HG03095 (cell line): ENCODE data around the gene MRGPRX4.
"Not testable (repeated sequence)": the region's sequence is repeated elsewhere in the genome, so short reads cannot be mapped to it uniquely, and the experiment has no call there.

Source experiments
- ATAC-seq: cut with Tn5 transposase; IDR thresholded peaks from one replicate; pipeline ENCODE4 v1.9.1; 2021; ENCODE audit warnings: moderate library complexity; ENCODE audit not compliant: unreplicated experiment

MRGPRX4 gene

GRCh38 chr11:18172666-18173065 lies at the start of gene MRGPRX4:
TSS of gene MRGPRX4 (plus strand) at chr11:18172837. CDS start at chr11:18173257, 420 bp downstream.
- no peak for ATAC-seq

- ATAC-seq, result not testable (repeated sequence)
Measured at GRCh38 chr11:18131115-18131514, 41.5 kb upstream of the MRGPRX4 start.

DNA sequence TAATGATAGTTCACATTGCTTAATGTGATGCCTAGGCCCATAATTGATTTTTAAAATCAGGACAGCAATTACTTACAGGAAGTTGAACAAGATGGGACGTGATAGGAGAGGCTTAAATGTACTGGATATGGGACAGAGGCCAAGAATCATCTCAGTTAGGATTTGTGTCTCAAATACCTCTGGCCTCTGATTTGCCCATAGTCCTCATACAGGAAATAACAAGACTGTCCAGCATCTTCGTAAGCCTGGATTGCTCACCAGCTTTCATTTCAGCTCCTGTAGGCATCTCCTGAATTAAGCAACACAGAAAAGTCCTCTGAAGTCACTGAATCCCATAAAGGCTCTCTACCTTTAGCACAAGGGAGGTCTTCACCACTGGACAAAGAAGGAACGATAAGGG lies 40.3 kb upstream of the MRGPRX4 start, which contains the start of gene MRGPRX3:
MRGPRX3 (plus strand) TSS at position 231 of the 400 bp plus-strand sequence. CDS start 4,632 bp downstream, outside the sequence.
- ATAC-seq, result no peak

- ATAC-seq, result no peak
Measured at GRCh38 chr11:18135308-18135707, 37.3 kb upstream of the MRGPRX4 start.

DNA sequence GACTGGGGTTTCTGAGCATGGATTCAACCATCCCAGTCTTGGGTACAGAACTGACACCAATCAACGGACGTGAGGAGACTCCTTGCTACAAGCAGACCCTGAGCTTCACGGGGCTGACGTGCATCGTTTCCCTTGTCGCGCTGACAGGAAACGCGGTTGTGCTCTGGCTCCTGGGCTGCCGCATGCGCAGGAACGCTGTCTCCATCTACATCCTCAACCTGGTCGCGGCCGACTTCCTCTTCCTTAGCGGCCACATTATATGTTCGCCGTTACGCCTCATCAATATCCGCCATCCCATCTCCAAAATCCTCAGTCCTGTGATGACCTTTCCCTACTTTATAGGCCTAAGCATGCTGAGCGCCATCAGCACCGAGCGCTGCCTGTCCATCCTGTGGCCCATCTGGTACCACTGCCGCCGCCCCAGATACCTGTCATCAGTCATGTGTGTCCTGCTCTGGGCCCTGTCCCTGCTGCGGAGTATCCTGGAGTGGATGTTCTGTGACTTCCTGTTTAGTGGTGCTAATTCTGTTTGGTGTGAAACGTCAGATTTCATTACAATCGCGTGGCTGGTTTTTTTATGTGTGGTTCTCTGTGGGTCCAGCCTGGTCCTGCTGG lies 35.3 kb upstream of the MRGPRX4 start:
- no peak for ATAC-seq

- no peak for ATAC-seq
Measured at GRCh38 chr11:18140145-18140544, 32.5 kb upstream of the MRGPRX4 start.

DNA sequence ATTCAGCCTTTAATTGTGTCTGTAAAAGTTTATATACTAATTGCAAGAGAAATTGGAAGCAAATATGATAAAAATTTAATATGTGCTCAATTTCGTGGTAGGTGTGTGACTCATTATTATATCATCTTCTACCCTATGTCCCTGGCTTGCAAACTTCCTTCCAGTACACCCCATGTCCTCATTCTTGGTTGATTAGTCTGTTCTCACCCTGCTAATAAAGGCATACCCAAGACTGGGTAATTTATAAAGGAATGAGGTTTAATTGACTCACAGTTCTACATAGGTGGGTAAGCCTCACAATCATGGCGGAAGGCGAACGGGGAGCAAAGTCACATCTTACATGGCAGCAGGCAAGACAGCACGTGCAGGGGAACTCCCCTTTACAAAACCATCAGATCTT lies 28.4 kb upstream of the MRGPRX4 start:
- no peak for ATAC-seq

DNA sequence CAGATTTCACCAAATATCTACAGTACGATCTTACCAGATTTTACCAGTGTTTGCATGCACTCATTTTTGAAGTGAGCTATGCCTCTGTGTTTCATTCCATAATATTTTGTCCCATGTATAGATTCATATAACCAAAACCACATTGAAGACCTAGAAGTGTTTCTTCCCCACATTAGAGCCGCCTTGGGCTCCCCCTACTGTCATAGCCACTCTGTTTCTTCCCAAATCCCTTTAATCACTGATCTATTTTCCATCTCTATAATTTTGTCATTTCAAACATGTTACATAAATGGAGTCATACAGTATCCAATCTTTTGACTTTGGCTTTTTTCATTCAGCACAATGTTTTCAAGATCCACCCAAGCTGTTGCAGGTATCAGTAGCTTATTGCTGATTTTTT lies 27.6 kb upstream of the MRGPRX4 start:
- no peak for ATAC-seq

GRCh38 chr11:18145837-18146236 lies 26.8 kb upstream of the MRGPRX4 start:
- ATAC-seq, result no peak

GRCh38 chr11:18151581-18151980 lies 21.1 kb upstream of the MRGPRX4 start:
- no peak for ATAC-seq

DNA sequence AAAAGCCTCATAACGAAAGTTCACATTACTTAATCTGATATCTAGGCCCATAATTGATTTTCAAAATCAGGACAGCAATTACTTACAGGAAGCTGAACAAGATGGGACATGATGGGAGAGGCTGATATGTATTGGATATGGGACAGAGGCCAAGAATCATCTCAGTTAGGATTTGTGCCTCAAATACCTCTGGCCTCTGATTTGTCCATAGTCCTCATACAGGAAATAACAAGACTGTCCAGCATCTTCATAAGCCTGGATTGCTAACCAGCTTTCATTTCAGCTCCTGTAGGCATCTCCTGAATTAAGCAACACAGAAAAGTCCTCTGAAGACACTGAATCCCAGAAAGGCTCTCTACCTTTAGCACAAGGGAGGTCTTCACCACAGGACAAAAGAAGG lies 4.3 kb upstream of the MRGPRX4 start:
- no peak for ATAC-seq

DNA sequence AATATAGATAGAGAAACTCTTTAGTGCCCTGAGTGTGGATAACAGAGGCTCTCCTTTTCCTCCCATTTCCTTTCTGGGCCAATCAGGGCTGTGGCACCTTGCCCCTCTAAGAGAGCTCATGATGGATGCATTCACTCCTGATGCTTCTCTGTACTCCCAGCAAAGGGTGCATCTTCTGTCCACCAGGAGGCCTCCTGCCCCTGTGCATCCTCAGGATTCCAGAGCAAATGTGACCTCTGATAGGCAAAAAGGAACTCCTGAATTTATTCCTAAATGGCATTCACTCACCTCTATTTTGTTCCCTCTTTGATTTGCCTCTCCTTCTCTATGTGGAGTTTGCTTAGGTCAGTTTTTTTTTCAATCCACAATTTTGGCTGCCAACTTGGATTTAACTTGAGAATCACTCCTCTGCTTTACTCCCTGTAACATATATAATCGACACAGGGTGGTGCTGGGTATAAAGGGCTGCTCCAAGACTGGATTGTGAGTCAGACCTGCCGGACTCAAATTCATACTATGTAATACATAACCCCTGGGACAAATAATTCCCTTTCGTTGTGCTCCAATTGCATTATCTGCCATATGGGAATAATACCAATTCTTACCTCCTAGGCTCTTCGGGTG lies 1.1 kb upstream of the MRGPRX4 start:
- no peak for ATAC-seq

DNA sequence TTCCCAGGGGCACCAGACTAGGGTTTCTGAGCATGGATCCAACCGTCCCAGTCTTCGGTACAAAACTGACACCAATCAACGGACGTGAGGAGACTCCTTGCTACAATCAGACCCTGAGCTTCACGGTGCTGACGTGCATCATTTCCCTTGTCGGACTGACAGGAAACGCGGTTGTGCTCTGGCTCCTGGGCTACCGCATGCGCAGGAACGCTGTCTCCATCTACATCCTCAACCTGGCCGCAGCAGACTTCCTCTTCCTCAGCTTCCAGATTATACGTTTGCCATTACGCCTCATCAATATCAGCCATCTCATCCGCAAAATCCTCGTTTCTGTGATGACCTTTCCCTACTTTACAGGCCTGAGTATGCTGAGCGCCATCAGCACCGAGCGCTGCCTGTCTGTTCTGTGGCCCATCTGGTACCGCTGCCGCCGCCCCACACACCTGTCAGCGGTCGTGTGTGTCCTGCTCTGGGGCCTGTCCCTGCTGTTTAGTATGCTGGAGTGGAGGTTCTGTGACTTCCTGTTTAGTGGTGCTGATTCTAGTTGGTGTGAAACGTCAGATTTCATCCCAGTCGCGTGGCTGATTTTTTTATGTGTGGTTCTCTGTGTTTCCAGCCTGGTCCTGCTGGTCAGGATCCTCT lies 709 bp downstream of the MRGPRX4 start:
- ATAC-seq, result no peak

DNA sequence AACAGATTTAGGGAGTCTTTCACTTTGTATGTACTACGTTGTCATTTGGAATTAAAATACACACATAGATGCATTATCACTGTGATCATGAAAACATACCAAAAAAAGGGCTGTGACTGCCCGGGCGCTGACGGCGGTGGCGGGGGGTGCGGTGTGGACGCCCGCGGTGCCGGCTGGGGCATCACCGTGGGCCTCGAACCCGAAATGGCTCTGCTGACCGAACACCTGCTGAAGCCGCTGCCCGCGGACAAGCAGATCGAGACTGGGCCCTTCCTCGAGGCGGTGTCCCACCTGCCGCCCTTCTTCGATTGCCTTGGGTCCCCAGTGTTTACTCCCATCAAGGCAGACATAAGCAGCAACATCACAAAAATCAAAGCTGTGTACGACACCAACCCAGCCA lies 16.2 kb downstream of the MRGPRX4 start:
- ATAC-seq, result no peak

GRCh38 chr11:18189476-18190245 lies 17.0 kb downstream of the MRGPRX4 start:
- ATAC-seq, result not testable (repeated sequence)

GRCh38 chr11:18191376-18191775 lies 18.7 kb downstream of the MRGPRX4 start:
- ATAC-seq, result no peak

DNA sequence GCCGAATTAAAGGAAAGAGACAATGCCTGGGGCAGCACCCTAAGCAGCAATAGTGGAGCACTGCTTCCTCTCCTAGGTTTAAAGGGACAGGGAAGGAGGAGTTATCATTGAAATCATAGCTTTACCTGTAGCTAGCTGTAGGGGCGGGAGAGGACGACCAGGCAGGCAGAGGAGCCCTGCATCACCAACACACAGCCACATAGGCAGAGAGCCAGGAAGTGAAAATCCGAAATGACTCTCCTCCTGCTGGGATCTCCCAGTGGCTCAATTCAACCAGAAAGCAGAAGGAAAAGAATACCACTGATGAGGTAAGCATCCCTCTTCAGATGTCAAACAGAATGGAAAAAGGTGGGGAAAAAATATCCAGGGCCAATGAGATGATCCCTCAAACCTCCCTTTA lies 20.4 kb downstream of the MRGPRX4 start:
- no peak for ATAC-seq

DNA sequence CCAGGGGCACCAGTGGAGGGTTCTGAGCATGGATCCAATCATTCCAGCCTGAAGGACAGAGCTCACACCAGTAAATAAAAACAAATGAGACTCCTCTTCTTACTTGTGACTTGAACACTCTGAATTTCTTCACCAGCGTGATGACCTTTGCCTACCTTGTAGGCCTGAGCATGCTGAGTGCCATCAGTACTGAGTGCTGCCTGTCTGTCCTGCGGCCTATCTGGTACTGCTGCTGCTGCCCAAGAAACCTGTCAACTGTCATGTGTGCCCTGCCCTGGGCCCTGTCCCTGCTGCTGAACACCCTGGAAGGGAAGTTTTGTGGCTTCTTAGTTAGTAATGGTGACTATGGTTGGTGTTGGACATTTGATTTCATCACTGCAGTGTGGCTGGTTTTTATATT lies 23.9 kb downstream of the MRGPRX4 start:
- ATAC-seq, result no peak

DNA sequence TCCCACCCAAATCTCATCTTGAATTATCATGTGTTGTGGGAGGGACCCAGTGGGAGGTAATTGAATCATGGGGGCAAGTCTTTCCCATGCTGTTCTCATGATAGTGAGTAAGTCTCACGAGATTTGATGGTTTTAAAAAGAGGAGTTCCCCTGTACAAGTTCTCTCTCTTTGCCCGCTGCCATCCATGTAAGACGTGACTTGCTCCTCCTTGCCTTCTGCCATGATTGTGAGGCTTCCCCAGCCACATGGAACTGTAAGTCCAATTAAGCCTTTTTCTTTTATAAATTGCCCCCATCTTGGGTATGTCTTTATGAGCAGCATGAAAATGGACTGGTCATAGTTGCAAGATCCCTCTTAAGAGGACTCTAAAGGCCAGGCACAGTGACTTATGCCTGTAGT lies 25.1 kb downstream of the MRGPRX4 start:
- ATAC-seq, result not testable (repeated sequence)

DNA sequence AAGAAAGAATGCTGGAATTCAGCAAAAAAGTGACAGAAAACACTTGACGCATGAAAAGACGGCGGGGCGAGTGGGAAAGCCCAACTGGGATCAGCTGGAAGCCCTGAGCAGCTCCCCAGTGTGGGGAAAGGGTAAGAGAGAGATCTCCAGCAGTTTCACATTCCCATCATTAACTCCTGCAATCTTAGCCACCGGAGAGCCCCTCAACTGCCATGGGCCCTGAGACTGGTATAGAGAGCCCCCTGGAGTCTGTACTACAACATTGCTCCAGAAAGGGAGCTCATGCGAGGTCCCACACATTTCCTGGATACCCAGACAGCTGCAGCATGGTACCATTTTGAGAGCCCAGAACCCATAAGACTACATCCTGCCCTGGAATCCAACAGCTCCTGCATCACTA lies 31.1 kb downstream of the MRGPRX4 start:
- no peak for ATAC-seq

- no peak for ATAC-seq
Measured at GRCh38 chr11:18204220-18204619, 31.6 kb downstream of the MRGPRX4 start.

DNA sequence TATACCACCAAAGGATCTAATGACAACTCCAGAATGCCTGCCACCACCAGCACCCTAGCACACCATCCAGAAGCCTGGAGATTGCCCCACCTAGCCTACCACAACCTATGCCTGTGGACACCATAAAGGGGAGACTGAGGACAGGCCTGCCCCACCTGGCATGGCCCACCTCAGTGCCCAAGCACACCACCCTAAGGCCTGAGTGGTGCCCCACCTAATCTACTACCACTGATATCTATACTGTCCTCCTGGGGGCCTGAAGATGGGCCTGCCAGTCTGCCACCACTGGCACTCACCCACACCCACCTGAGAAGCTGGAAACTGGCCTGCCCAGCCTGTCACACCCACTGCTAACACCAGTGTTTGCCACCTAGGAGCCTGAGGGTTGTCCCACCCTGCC lies 32.1 kb downstream of the MRGPRX4 start:
- ATAC-seq, result no peak
